HCT116 (cell line): Measurements from ENCODE around the gene CETP. TPM values are rescaled to one million over a fixed set of nuclear protein-coding genes. Genes with fewer than 3 reads are reported as not detected.

Source experiments
- ATAC-seq: fragments of 200-7000 bp; cut with Tn5 transposase; 2 replicates; pipeline ENCODE4 v1.9.1; 2020; ENCODE audit warnings: mild to moderate bottlenecking, moderate library complexity
- BruUV-seq: library from RNA; stranded (reverse); fragments of 400-500 nt; replicated peaks from 2 replicates; lab custom pipeline; 2021; lab: Mats Ljungman, UMichigan
- CTCF ChIA-PET: fragments of 300-600 bp; sonication (Branson Sonifier 250); formaldehyde crosslinking; loops from one replicate; lab custom pipeline; 2021; ENCODE audit warnings: antibody characterized with exemption; lab: Charles Lee
- POLR2A ChIA-PET: fragments of 300-600, 350-600 bp; sonication (Branson Sonifier 250); formaldehyde crosslinking; loops from one replicate; lab custom pipeline; 2021; ENCODE audit warnings: antibody characterized with exemption; lab: Charles Lee
- RAD21 ChIA-PET, 2 experiments: fragments of 300-600 bp; sonication (Branson Sonifier 250); formaldehyde crosslinking; loops; one replicate each; lab custom pipeline; 2023; ENCODE audit warnings: low total read pairs in 2 of 2; ENCODE audit not compliant: uncharacterized antibody in 2 of 2, unreplicated experiment in 2 of 2, low non-redundant PET in 1 of 2; lab: Charles Lee
- DNase-seq: peaks from one replicate; pipeline ENCODE4 v3.0.0-alpha.2; 2010; ENCODE audit warnings: low read depth, low spot score
- H2AFZ ChIP-seq: fragments of 200-600 bp; shearing (Covaris generic), sonication (generic); 2 replicates; pipeline ENCODE4 v1.6.1; 2017; ENCODE audit warnings: low read depth, mixed run types, mixed read lengths, antibody characterized with exemption, low read length; ENCODE audit not compliant: poor library complexity, severe bottlenecking
- H3K27ac ChIP-seq: 2 replicates; pipeline ENCODE4 v1.5.1; 2012; ENCODE audit warnings: low read depth, low read length
- H3K27me3 ChIP-seq: fragments of 200-600 bp; sonication (generic); 2 replicates; pipeline ENCODE4 v1.6.1; 2016; ENCODE audit warnings: mixed run types, low read length, mixed read lengths; ENCODE audit not compliant: insufficient read depth
- H3K36me3 ChIP-seq, 2 experiments: fragments of 200-500 bp in 1 of 2; fragments of 200-600 bp in 1 of 2; sonication (Bioruptor generic) in 1 of 2; sonication (generic) in 1 of 2; 2 replicates each; pipeline versions ENCODE4 v1.5.1 to v1.6.1; 2014 to 2016; ENCODE audit warnings: low read length in 2 of 2, inconsistent platforms in 1 of 2, mixed read lengths in 1 of 2, mixed run types in 1 of 2; ENCODE audit not compliant: insufficient read depth in 2 of 2, control insufficient read depth in 1 of 2
- H3K4me1 ChIP-seq, 2 experiments: fragments of 200-600 bp in 1 of 2; sonication (generic) in 1 of 2; 2 replicates each; pipeline versions ENCODE4 v1.5.1 to v1.6.1; 2012 to 2017; ENCODE audit warnings: low read length in 2 of 2, inconsistent platforms in 1 of 2, mild to moderate bottlenecking in 1 of 2, mixed read lengths in 1 of 2, mixed run types in 1 of 2, moderate library complexity in 1 of 2; ENCODE audit not compliant: insufficient read depth in 2 of 2, control insufficient read depth in 1 of 2
- H3K4me2 ChIP-seq: fragments of 200-600 bp; sonication (generic); 2 replicates; pipeline ENCODE4 v1.6.1; 2017; ENCODE audit warnings: mixed run types, low read length, mixed read lengths
- H3K4me3 ChIP-seq, 2 experiments: fragments of 200-600 bp in 1 of 2; sonication (generic) in 1 of 2; replicated peaks in 1 of 2; 2 replicates each; pipeline ENCODE4 v1.5.1; 2011 to 2016; ENCODE audit warnings: low read length in 2 of 2, control low read depth in 1 of 2, low read depth in 1 of 2, mild to moderate bottlenecking in 1 of 2, mixed read lengths in 1 of 2, mixed run types in 1 of 2
- H3K79me2 ChIP-seq: fragments of 200-600 bp; sonication (generic); 2 replicates; pipeline ENCODE4 v1.6.1; 2017; ENCODE audit warnings: mild to moderate bottlenecking, mixed run types, low read length, moderate library complexity, mixed read lengths; ENCODE audit not compliant: insufficient read depth
- H3K9ac ChIP-seq: fragments of 200-600 bp; sonication (generic); 2 replicates; pipeline ENCODE4 v1.6.1; 2016; ENCODE audit warnings: low read length, mixed read lengths
- H3K9me2 ChIP-seq: fragments of 200-600 bp; sonication (generic), shearing (Covaris generic); 2 replicates; pipeline ENCODE4 v1.6.1; 2017; ENCODE audit warnings: mixed run types, mild to moderate bottlenecking, moderate library complexity; ENCODE audit not compliant: insufficient read depth
- H3K9me3 ChIP-seq, 2 experiments: fragments of 200-500 bp in 1 of 2; fragments of 200-600 bp in 1 of 2; sonication (Bioruptor generic) in 1 of 2; sonication (generic) in 1 of 2; 2 replicates each; pipeline ENCODE4 v1.6.1; 2014 to 2017; ENCODE audit warnings: low read length in 2 of 2, mixed read lengths in 2 of 2, inconsistent platforms in 1 of 2, low read depth in 1 of 2, mild to moderate bottlenecking in 1 of 2, mixed run types in 1 of 2, moderate library complexity in 1 of 2; ENCODE audit not compliant: control insufficient read depth in 1 of 2, insufficient read depth in 1 of 2
- H4K20me1 ChIP-seq: fragments of 200-600 bp; sonication (generic), shearing (Covaris generic); 2 replicates; pipeline ENCODE4 v1.6.1; 2017; ENCODE audit warnings: mixed run types, mild to moderate bottlenecking, moderate library complexity; ENCODE audit not compliant: insufficient read depth
- CBX3 ChIP-seq: IDR thresholded peaks from 2 replicates; pipeline ENCODE4 v1.6.1; 2012; ENCODE audit warnings: low read depth
- CEBPB ChIP-seq: IDR thresholded peaks from 2 replicates; pipeline ENCODE4 v1.6.1; 2012; ENCODE audit warnings: low read depth
- EZH2phosphoT487 ChIP-seq: fragments of 200-600 bp; IDR thresholded peaks from 2 replicates; pipeline ENCODE4 v1.6.1; 2018; ENCODE audit warnings: antibody characterized with exemption, borderline replicate concordance
- FOSL1 ChIP-seq: IDR thresholded peaks from 2 replicates; pipeline ENCODE4 v1.6.1; 2012; ENCODE audit warnings: low read depth
- POLR2A ChIP-seq: IDR thresholded peaks from 2 replicates; pipeline ENCODE4 v1.7.0; 2011; ENCODE audit warnings: borderline replicate concordance; ENCODE audit not compliant: insufficient read depth, insufficient read length; ENCODE audit errors: extremely low read depth
- SIN3A ChIP-seq: IDR thresholded peaks from 2 replicates; pipeline ENCODE4 v1.6.1; 2012; ENCODE audit warnings: low read depth
- SRF ChIP-seq: IDR thresholded peaks from 2 replicates; pipeline ENCODE4 v1.6.1; 2012; ENCODE audit warnings: low read depth
- ZNF274 ChIP-seq: fragments of 200-500 bp; sonication (Bioruptor generic); IDR thresholded peaks from 2 replicates; pipeline ENCODE4 v1.6.1; 2014; ENCODE audit warnings: mild to moderate bottlenecking, low read depth, low read length, inconsistent platforms
- intact Hi-C: fragments of 100-400 bp; cut with micrococcal nuclease; formaldehyde crosslinking; loops from 2 replicates; pipeline ENCODE4 v1.10.0; 2022
- total RNA-seq: library from RNA; stranded (reverse); gene quantifications from one replicate; pipeline ENCODE4 v1.2.1, GENCODE V29; 2021; ENCODE audit not compliant: unreplicated experiment

CETP gene
- total RNA-seq, 1 experiment from 2014 or later: not detected

DNA sequence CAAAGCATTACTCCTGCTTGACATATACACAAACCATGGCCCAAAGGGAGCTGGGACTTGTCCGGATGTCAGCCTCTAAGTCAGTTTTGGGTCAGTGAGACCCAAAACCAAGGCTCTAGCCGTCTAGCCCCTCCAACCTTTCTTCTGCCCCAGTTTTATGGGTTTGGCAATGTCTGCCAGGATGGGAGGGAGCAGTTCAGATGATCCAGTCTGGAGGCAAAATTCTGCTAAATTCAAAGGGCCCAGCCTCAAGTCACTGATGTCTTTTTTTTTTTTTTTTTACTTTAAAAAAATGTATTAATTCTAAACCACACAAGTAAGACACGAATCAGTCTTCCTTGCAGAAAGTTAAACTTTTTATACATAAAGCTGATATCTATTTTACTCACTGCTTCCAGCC lies 36.2 kb downstream of the CETP start:
- H3K4me1 ChIP-seq: peaks cover 0 to 16% of the 10 kb centered on the region in 2 experiments; a peak in 3 of 4 replicates
- no peaks in the 10 kb centered on the region for H3K9me2 ChIP-seq
- POLR2A ChIA-PET: no interaction called here
- no peak overlapping the region for H3K4me3 ChIP-seq
- H3K36me3 ChIP-seq: no peaks in the 10 kb centered on the region
- RAD21 ChIA-PET: no interaction called here
- DNase-seq (no peak), ATAC-seq (no peak)
- intact Hi-C loops: no loop called here
- no TSS peak for BruUV-seq
- no peaks in the 10 kb centered on the region for H3K9me3 ChIP-seq
- no peaks in the 10 kb centered on the region for H4K20me1 ChIP-seq
- no peaks in the 10 kb centered on the region for H3K79me2 ChIP-seq
- no peak for TF ChIP-seq CBX3
- CTCF ChIA-PET: no interaction called here
- H3K4me2 ChIP-seq: no peak overlapping the region
- no peak overlapping the region for H3K27ac ChIP-seq
- no peaks in the 10 kb centered on the region for H3K27me3 ChIP-seq
- no peak overlapping the region for H3K9ac ChIP-seq
- H2AFZ ChIP-seq: no peak overlapping the region

DNA sequence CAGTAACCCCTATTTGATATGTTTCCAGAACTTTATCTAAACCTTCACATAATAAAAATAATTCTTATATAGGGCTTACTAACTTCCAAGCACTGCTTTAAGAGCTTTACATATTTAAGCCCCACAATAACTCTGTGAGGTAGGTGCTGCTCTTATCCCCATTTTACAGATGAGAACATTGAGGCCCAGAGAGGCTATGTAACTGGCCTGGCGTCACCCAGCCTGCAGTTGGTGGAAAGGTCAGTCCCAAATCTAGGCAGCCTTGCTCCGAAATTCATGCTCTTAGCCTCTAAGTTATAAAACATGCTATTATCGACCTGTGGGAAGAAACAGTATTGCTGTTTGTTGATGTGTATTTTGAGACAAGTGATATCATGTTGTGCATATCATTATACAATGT lies 36.6 kb downstream of the CETP start:
- TF ChIP-seq SRF (no peak), POLR2A (no peak)
- TF ChIP-seq, all 23 proteins: peak for 0
- no peak overlapping the region for H3K27ac ChIP-seq
- no peak overlapping the region for H3K9ac ChIP-seq
- DNase-seq: no peak
- POLR2A ChIA-PET: no interaction called here
- no TSS peak for BruUV-seq
- RAD21 ChIA-PET: no interaction called here
- peaks cover 0 to 16% of the 10 kb centered on the region in 2 experiments; a peak in 3 of 4 replicates for H3K4me1 ChIP-seq
- H3K79me2 ChIP-seq: no peaks in the 10 kb centered on the region
- no peak for ATAC-seq
- H4K20me1 ChIP-seq: no peaks in the 10 kb centered on the region
- intact Hi-C loops: no loop called here
- H3K9me3 ChIP-seq: no peaks in the 10 kb centered on the region
- no peak overlapping the region for H3K4me2 ChIP-seq
- H2AFZ ChIP-seq: no peak overlapping the region
- H3K9me2 ChIP-seq: no peaks in the 10 kb centered on the region
- no peak overlapping the region for H3K4me3 ChIP-seq
- H3K36me3 ChIP-seq: no peaks in the 10 kb centered on the region
- CTCF ChIA-PET: no interaction called here
- H3K27me3 ChIP-seq: no peaks in the 10 kb centered on the region

DNA sequence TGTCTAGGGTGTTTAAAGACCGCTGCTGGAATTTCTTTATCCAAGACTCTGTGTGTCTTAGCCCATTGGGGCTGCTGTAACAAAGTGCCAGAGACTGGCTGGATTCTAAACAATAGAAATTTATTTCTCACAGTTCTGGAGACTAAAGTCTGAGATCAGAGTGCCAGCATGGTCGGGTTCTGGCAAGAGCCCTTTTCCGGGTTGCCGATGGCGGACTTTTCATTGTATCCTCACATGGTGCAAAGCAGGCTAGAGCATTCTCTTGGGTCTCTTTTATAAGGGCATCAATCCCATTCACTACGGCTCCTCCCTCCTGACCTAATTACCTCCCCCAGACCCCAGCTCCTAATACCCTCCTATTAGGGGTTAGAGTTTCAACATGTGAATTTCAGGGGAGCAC lies 37.1 kb downstream of the CETP start:
- POLR2A ChIA-PET: no interaction called here
- TF ChIP-seq FOSL1 (no peak), EZH2phosphoT487 (no peak), SIN3A (no peak), CEBPB (no peak), ZNF274 (no peak)
- H3K4me1 ChIP-seq: peaks cover 0 to 16% of the 10 kb centered on the region in 2 experiments; a peak in 3 of 4 replicates
- intact Hi-C loops: no loop called here
- no peaks in the 10 kb centered on the region for H3K27me3 ChIP-seq
- H3K9ac ChIP-seq: no peak overlapping the region
- CTCF ChIA-PET: no interaction called here
- no peak overlapping the region for H3K4me2 ChIP-seq
- no peaks in the 10 kb centered on the region for H3K79me2 ChIP-seq
- ATAC-seq (no peak), DNase-seq (no peak)
- no peak overlapping the region for H2AFZ ChIP-seq
- H3K9me2 ChIP-seq: no peaks in the 10 kb centered on the region
- H3K4me3 ChIP-seq: no peak overlapping the region
- RAD21 ChIA-PET: no interaction called here
- BruUV-seq: no TSS peak
- H4K20me1 ChIP-seq: no peaks in the 10 kb centered on the region
- H3K9me3 ChIP-seq: no peaks in the 10 kb centered on the region
- no peak overlapping the region for H3K27ac ChIP-seq
- H3K36me3 ChIP-seq: no peaks in the 10 kb centered on the region
